A673 (cell line): ENCODE data around the gene PBX4. TPM values are rescaled to one million over a fixed set of nuclear protein-coding genes. Genes with fewer than 3 reads are reported as not detected.

ENCODE experiments used
- BruUV-seq: library from RNA; stranded (reverse); fragments of 400-500 nt; replicated peaks from 2 replicates; lab custom pipeline; 2021; lab: Mats Ljungman, UMichigan
- CTCF ChIA-PET: fragments of 300-600 bp; sonication (Branson Sonifier 250); formaldehyde crosslinking; loops from one replicate; lab custom pipeline; 2022; ENCODE audit warnings: antibody characterized with exemption; lab: Charles Lee
- POLR2A ChIA-PET: fragments of 300-600 bp; sonication (Branson Sonifier 250); formaldehyde crosslinking; loops from one replicate; lab custom pipeline; 2022; ENCODE audit warnings: antibody characterized with exemption; ENCODE audit not compliant: low non-redundant PET; lab: Charles Lee
- DNase-seq: peaks from one replicate; pipeline ENCODE4 v3.0.0-alpha.2; 2015; ENCODE audit warnings: low spot score
- H3K27ac ChIP-seq: fragments of 200-600 bp; sonication (generic); 2 replicates; pipeline ENCODE4 v1.5.1; 2016; ENCODE audit warnings: mixed run types, low read depth, mild to moderate bottlenecking, mixed read lengths, antibody characterized with exemption, low read length; ENCODE audit not compliant: poor library complexity, severe bottlenecking
- H3K27me3 ChIP-seq: fragments of 200-600 bp; sonication (generic); replicated peaks from 2 replicates; pipeline ENCODE4 v1.6.1; 2017; ENCODE audit warnings: mixed run types, low read depth, mild to moderate bottlenecking, mixed read lengths, antibody characterized with exemption, low read length; ENCODE audit not compliant: insufficient read depth, poor library complexity
- H3K36me3 ChIP-seq: fragments of 200-600 bp; sonication (generic); 2 replicates; pipeline ENCODE4 v1.6.1; 2016; ENCODE audit warnings: mixed run types, mild to moderate bottlenecking, mixed read lengths, antibody characterized with exemption, low read length; ENCODE audit not compliant: insufficient read depth, poor library complexity, severe bottlenecking
- H3K4me1 ChIP-seq: fragments of 200-600 bp; sonication (generic); 2 replicates; pipeline ENCODE4 v1.6.1; 2017; ENCODE audit warnings: mixed run types, mild to moderate bottlenecking, mixed read lengths, antibody characterized with exemption, low read length; ENCODE audit not compliant: insufficient read depth, poor library complexity, severe bottlenecking
- H3K4me3 ChIP-seq: fragments of 200-600 bp; sonication (generic); 2 replicates; pipeline ENCODE4 v1.5.1; 2016; ENCODE audit warnings: low read depth, mixed run types, mild to moderate bottlenecking, mixed read lengths, low read length; ENCODE audit not compliant: poor library complexity, severe bottlenecking
- H3K9me3 ChIP-seq: fragments of 200-600 bp; sonication (generic); 2 replicates; pipeline ENCODE4 v1.6.1; 2016; ENCODE audit warnings: mixed run types, low read depth, mild to moderate bottlenecking, mixed read lengths, antibody characterized with exemption, low read length; ENCODE audit not compliant: poor library complexity, severe bottlenecking
- EZH2 ChIP-seq: fragments of 200-600 bp; sonication (generic); IDR thresholded peaks from 2 replicates; pipeline ENCODE4 v1.6.1; 2017; ENCODE audit warnings: borderline replicate concordance, low read depth, mild to moderate bottlenecking, mixed read lengths, antibody characterized with exemption, low read length; ENCODE audit not compliant: poor library complexity, severe bottlenecking
- intact Hi-C: fragments of 100-400 bp; cut with micrococcal nuclease; formaldehyde crosslinking; loops from one replicate; pipeline ENCODE4 v1.10.0; 2022; ENCODE audit not compliant: unreplicated experiment
- total RNA-seq: library from RNA; stranded (reverse); gene quantifications from 2 replicates; pipeline ENCODE4 v1.2.3, GENCODE V29; 2021
- TF ChIP-seq, protein P1 (sequence below): fragments of 300-800, 200-600 bp; sonication (generic); conservative IDR thresholded peaks from 2 replicates; pipeline ENCODE4 v1.5.1; 2017; ENCODE audit warnings: low read depth, mild to moderate bottlenecking, antibody characterized with exemption, low read length, moderate library complexity, mixed read lengths

PBX4 gene
- total RNA-seq, 1 experiment from 2014 or later, result 3.1 TPM

DNA sequence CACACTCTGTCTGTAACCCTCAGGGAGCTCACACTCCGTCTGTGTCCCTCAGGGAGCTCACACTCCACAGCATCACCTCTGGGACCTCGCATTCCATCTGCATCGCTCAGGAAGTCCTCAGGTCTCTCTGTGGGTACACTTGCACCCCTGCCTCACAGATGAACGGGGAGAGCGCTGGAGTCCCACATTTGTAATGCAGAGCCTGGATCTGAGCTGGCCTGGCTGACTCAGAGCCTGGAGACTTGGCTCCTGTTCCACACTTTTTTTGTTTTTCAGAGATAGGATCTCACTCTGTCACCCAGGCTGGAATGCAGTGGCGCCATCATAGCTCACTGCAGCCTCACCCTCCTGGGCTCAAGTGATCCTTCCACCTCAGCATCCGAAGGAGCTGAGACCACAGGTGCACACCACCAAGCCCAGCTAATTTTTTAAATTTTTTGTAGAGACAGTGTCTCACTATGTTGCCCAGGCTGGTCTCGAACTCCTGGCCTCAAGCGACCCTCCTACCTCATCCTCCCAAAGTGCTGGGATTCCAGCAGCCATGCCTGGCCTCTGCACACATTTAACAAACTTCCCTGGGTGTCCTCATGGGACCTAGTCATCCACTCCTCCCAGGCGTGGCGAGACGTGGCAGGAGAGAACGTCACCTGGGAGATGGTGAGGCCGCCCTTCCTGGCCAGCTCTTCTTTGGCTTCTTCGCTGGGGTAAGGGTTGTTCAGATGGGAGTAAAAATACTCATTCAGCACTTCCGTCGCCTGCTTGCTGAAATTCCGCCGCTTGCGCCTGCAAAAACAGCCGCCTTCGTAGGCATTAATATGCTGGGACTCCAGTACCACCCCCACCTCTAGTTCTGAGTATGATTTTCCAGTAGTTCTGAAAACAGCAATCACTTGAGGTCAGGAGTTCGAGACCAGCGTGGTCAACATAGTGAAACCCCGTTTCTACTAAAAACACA is 49.4 kb downstream of the PBX4 start:
- BruUV-seq, result no TSS peak
- Histone ChIP-seq H3K4me1 (no peaks in the 10 kb centered on the region), H3K9me3 (no peaks in the 10 kb centered on the region), H3K36me3 (no peaks in the 10 kb centered on the region), H3K27me3 (no peaks in the 10 kb centered on the region), H3K27ac (no peak overlapping the region), H3K4me3 (no peak overlapping the region)
- CTCF ChIA-PET, result no interaction called here
- intact Hi-C loops, result no loop called here
- TF ChIP-seq, protein P1, sequence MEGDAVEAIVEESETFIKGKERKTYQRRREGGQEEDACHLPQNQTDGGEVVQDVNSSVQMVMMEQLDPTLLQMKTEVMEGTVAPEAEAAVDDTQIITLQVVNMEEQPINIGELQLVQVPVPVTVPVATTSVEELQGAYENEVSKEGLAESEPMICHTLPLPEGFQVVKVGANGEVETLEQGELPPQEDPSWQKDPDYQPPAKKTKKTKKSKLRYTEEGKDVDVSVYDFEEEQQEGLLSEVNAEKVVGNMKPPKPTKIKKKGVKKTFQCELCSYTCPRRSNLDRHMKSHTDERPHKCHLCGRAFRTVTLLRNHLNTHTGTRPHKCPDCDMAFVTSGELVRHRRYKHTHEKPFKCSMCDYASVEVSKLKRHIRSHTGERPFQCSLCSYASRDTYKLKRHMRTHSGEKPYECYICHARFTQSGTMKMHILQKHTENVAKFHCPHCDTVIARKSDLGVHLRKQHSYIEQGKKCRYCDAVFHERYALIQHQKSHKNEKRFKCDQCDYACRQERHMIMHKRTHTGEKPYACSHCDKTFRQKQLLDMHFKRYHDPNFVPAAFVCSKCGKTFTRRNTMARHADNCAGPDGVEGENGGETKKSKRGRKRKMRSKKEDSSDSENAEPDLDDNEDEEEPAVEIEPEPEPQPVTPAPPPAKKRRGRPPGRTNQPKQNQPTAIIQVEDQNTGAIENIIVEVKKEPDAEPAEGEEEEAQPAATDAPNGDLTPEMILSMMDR, result no peak
- TF ChIP-seq EZH2, result no peak
- POLR2A ChIA-PET, result interaction anchor here (0.6 kb wide), 1 partner anchor 385 kb away, joined by 3 read pairs; no protein-coding TSS in a partner anchor
- no peak for DNase-seq

DNA sequence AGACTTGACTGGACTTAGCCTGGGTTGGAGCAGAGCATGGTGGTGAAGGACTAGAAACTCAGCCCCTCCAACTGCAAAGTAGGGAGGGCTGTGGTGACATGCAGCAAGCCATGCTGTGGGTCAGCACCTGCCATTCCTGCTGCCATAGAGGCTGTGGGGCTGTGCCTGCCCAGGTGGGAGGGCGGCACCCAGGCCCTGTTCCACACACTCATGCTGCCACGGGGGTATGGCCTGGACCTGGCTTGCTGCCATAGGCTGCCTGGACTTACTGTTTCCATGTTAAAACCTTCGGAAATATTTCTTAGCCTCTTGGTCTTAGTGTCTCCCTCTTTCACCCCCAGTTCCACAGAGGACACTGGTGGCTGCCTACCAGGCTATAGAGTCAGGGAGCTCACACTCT is 51.1 kb downstream of the PBX4 start:
- no peak for DNase-seq
- Histone ChIP-seq H3K4me3 (no peak overlapping the region), H3K27ac (no peak overlapping the region), H3K36me3 (no peaks in the 10 kb centered on the region), H3K9me3 (no peaks in the 10 kb centered on the region), H3K4me1 (no peaks in the 10 kb centered on the region), H3K27me3 (no peaks in the 10 kb centered on the region)
- intact Hi-C loops, result no loop called here
- CTCF ChIA-PET, result no interaction called here
- POLR2A ChIA-PET, result no interaction called here
- TF ChIP-seq EZH2, result no peak
- TF ChIP-seq, protein P1, result no peak
- BruUV-seq, result no TSS peak

DNA sequence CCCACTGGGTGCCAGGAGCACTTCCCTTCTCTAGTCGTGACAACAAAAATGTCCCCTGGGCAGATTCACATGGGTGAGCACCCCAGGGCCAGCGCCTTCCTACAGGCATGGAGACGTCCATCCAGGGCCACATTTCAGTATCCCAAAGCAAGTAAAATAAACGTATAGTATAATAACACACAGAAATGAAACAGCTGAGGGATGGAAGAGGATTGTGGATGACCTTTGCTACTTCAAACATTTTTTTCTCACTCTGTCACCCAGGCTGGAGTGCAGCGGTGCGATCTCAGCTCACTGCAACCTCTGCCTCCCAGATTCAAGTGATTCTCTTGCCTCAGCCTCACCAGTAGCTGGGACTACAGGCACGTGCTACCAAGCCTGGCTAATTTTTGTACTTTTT is 52.2 kb downstream of the PBX4 start:
- intact Hi-C loops, result no loop called here
- Histone ChIP-seq H3K9me3 (no peaks in the 10 kb centered on the region), H3K4me3 (no peak overlapping the region), H3K36me3 (no peaks in the 10 kb centered on the region), H3K27me3 (no peaks in the 10 kb centered on the region), H3K27ac (no peak overlapping the region), H3K4me1 (no peaks in the 10 kb centered on the region)
- no peak for DNase-seq
- BruUV-seq, result no TSS peak
- TF ChIP-seq EZH2, result no peak
- TF ChIP-seq, protein P1, result no peak
- POLR2A ChIA-PET, result no interaction called here
- CTCF ChIA-PET, result no interaction called here
